ENCODE results near the gene HSBP1. TPM values are rescaled to one million over a fixed set of nuclear protein-coding genes. Genes with fewer than 3 reads are reported as not detected.

HSBP1 gene
- total RNA-seq, 1 experiment from 2014 or later, result 216 TPM

- H3K9me3 Mint-ChIP-seq (ENCODE audit: low read depth, unreplicated experiment), result no peaks in the 10 kb centered on the region
- peaks cover 68% of the 10 kb centered on the region for H3K27me3 Mint-ChIP-seq (ENCODE audit: unreplicated experiment)
- no peak for TF ChIP-seq CTCF (IDR thresholded peaks at IDR 0.05; ENCODE audit: unreplicated experiment)
- H3K27ac Mint-ChIP-seq (ENCODE audit: unreplicated experiment), result no peak overlapping the region
- H3K4me3 Mint-ChIP-seq (ENCODE audit: low read depth, unreplicated experiment), result no peak overlapping the region
- H3K4me1 Mint-ChIP-seq (ENCODE audit: low read depth, unreplicated experiment), result no peaks in the 10 kb centered on the region
- CTCF ChIA-PET, result no interaction called here
- intact Hi-C loops (cut with micrococcal nuclease; ENCODE audit: unreplicated experiment), result no loop called here
- BruUV-seq (replicated peaks), result no TSS peak
- H3K36me3 Mint-ChIP-seq (ENCODE audit: insufficient read depth, unreplicated experiment), result no peaks in the 10 kb centered on the region
- no peak for DNase-seq
Measured at GRCh38 chr16:83849421-83849820, 41.6 kb downstream of the HSBP1 start.

GRCh38 chr16:83850947-83851346 lies 43.2 kb downstream of the HSBP1 start:
- Mint-ChIP-seq H3K4me1 (ENCODE audit: low read depth, unreplicated experiment) (no peaks in the 10 kb centered on the region), H3K4me3 (ENCODE audit: low read depth, unreplicated experiment) (no peak overlapping the region), H3K9me3 (ENCODE audit: low read depth, unreplicated experiment) (no peaks in the 10 kb centered on the region), H3K27me3 (ENCODE audit: unreplicated experiment) (peaks cover 76% of the 10 kb centered on the region), H3K27ac (ENCODE audit: unreplicated experiment) (no peak overlapping the region), H3K36me3 (ENCODE audit: insufficient read depth, unreplicated experiment) (no peaks in the 10 kb centered on the region)
- TF ChIP-seq CTCF (IDR thresholded peaks at IDR 0.05; ENCODE audit: unreplicated experiment), result no peak
- CTCF ChIA-PET, result no interaction called here
- intact Hi-C loops (cut with micrococcal nuclease; ENCODE audit: unreplicated experiment), result no loop called here
- BruUV-seq (replicated peaks), result no TSS peak
- no peak for DNase-seq

- no peaks in the 10 kb centered on the region for H3K9me3 Mint-ChIP-seq (ENCODE audit: low read depth, unreplicated experiment)
- H3K4me3 Mint-ChIP-seq (ENCODE audit: low read depth, unreplicated experiment), result no peak overlapping the region
- DNase-seq, result no peak
- intact Hi-C loops (cut with micrococcal nuclease; ENCODE audit: unreplicated experiment), result no loop called here
- BruUV-seq (replicated peaks), result no TSS peak
- CTCF ChIA-PET, result no interaction called here
- no peaks in the 10 kb centered on the region for H3K36me3 Mint-ChIP-seq (ENCODE audit: insufficient read depth, unreplicated experiment)
- no peak for TF ChIP-seq CTCF (IDR thresholded peaks at IDR 0.05; ENCODE audit: unreplicated experiment)
- peaks cover 79% of the 10 kb centered on the region for H3K27me3 Mint-ChIP-seq (ENCODE audit: unreplicated experiment)
- H3K27ac Mint-ChIP-seq (ENCODE audit: unreplicated experiment), result no peak overlapping the region
- no peaks in the 10 kb centered on the region for H3K4me1 Mint-ChIP-seq (ENCODE audit: low read depth, unreplicated experiment)
Measured at GRCh38 chr16:83851473-83851872, 43.7 kb downstream of the HSBP1 start.

DNA sequence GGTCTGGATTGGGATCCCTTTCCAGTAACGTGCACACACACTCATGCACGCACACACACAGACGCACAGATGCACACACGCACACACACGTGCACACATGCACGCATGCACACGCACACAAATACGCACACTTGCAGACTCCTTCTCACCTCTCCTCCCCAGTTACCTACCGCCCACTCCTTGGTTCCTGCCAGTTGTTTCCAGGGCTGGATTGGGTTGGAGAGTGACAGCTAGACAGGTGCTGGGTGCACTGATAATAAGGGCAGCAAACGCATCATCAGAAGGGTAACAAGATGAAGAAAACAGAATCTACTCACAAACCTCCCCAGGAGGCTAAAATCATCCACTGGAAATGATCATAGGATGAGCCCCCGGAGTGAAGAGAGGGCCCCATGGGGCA lies 45.0 kb downstream of the HSBP1 start:
- Mint-ChIP-seq H3K27me3 (ENCODE audit: unreplicated experiment) (peaks cover 79% of the 10 kb centered on the region), H3K4me3 (ENCODE audit: low read depth, unreplicated experiment) (no peak overlapping the region), H3K9me3 (ENCODE audit: low read depth, unreplicated experiment) (no peaks in the 10 kb centered on the region), H3K4me1 (ENCODE audit: low read depth, unreplicated experiment) (no peaks in the 10 kb centered on the region), H3K36me3 (ENCODE audit: insufficient read depth, unreplicated experiment) (no peaks in the 10 kb centered on the region), H3K27ac (ENCODE audit: unreplicated experiment) (no peak overlapping the region)
- no TSS peak for BruUV-seq (replicated peaks)
- intact Hi-C loops (cut with micrococcal nuclease; ENCODE audit: unreplicated experiment), result no loop called here
- DNase-seq, result no peak
- CTCF ChIA-PET, result interaction anchor here (1.0 kb wide), 1 partner anchor 11 kb away, joined by 5 read pairs; no protein-coding TSS in a partner anchor
- TF ChIP-seq CTCF (IDR thresholded peaks at IDR 0.05; ENCODE audit: unreplicated experiment), result no peak

Measured in Calu3 (cell line).